Upper lobe of left lung (tissue), 6 donors: ENCODE results near the gene C12orf76. TPM values are rescaled to one million over a fixed set of nuclear protein-coding genes. Genes with fewer than 3 reads are reported as not detected.
A peak's percentile ranks its signal among the peaks of the same experiment; 100 is the strongest.
"Not testable (repeated sequence)": the region's sequence is repeated elsewhere in the genome, so short reads cannot be mapped to it uniquely, and the experiment has no call there.

Experiments used
- ATAC-seq, 2 donors: fragments of 200-7000 bp; cut with Tn5 transposase; one replicate each; pipeline ENCODE4 v1.9.1; 2022; ENCODE audit warnings: mild to moderate bottlenecking in 2 of 2, moderate library complexity in 2 of 2; ENCODE audit not compliant: low FRiP score in 2 of 2
- DNase-seq, 2 donors: peaks; one replicate each; pipeline ENCODE4 v3.0.0-alpha.2; 2019 to 2020
- H3K27ac ChIP-seq, 4 donors: fragments of 200-600 bp; sonication (generic); one replicate each; pipeline ENCODE4 v1.5.1; 2016 to 2019
- H3K27me3 ChIP-seq, 4 donors: fragments of 200-600 bp; sonication (generic); one replicate each; pipeline ENCODE4 v1.5.1; 2017 to 2019
- H3K36me3 ChIP-seq, 4 donors: fragments of 200-600 bp; sonication (generic); one replicate each; pipeline ENCODE4 v1.5.1; 2016 to 2019
- H3K4me1 ChIP-seq, 4 donors: fragments of 200-600 bp; sonication (generic); one replicate each; pipeline ENCODE4 v1.5.1; 2018 to 2019
- H3K4me3 ChIP-seq, 4 donors: fragments of 200-600 bp; sonication (generic); one replicate each; pipeline ENCODE4 v1.5.1; 2017 to 2019; ENCODE audit warnings: mild to moderate bottlenecking in 2 of 4, moderate library complexity in 1 of 4
- H3K9me3 ChIP-seq, 4 donors: fragments of 200-600 bp; sonication (generic); one replicate each; pipeline ENCODE4 v1.5.1; 2018 to 2019
- EP300 ChIP-seq, 4 donors: sonication (generic); formaldehyde crosslinking; IDR thresholded peaks; one replicate each; pipeline ENCODE4 v1.5.1; 2017; ENCODE audit warnings: antibody characterized with exemption in 4 of 4, control low read depth in 2 of 4
- POLR2A ChIP-seq, 4 donors: fragments of 450-650 bp; IDR thresholded peaks; one replicate each; pipeline ENCODE4 v1.5.1; 2016 to 2017; ENCODE audit warnings: antibody characterized with exemption in 4 of 4, mild to moderate bottlenecking in 2 of 4
- POLR2AphosphoS5 ChIP-seq, 2 donors: sonication (generic); formaldehyde crosslinking; IDR thresholded peaks; one replicate each; pipeline ENCODE4 v1.5.1; 2017; ENCODE audit warnings: antibody characterized with exemption in 2 of 2
- WGBS, 2 donors: methylation state at CpG; one replicate each; pipeline ENCODE4 v1.1.5; 2017 to 2018; 5-methylcytosine and 5-hydroxymethylcytosine counted together
- total RNA-seq, 6 donors: library from RNA; depleted of rRNA in 4 of 6; stranded (reverse); fragments of >200 nt in 4 of 6; gene quantifications; one replicate each; pipeline versions ENCODE4 v1.1.0 to v1.2.1, GENCODE V29; 2016 to 2021
- TF ChIP-seq, protein P1 (sequence below), 6 experiments: fragments of 450-650 bp in 4 of 6; fragments of 200-600 bp in 2 of 6; sonication (generic) in 2 of 6; IDR thresholded peaks; one replicate each; pipeline ENCODE4 v1.5.1; 2016 to 2019; ENCODE audit warnings: antibody characterized with exemption in 6 of 6
- donor health status: DM: no; HTN: no; CAD: no; lungs with moderate emphysema.
- donor health status: DM: no; HTN: yes; CAD: no; lungs with severe emphysema.

The C12orf76 gene
- total RNA-seq, 6 donors from 2014 or later, result 8.4 to 30.5 (median 19.6) TPM

- H3K36me3 ChIP-seq, result peaks cover 7 to 52% (median 27%) of the 10 kb centered on the region in 4 donors
- TF ChIP-seq EP300 (IDR thresholded peaks at IDR 0.05), result peak in 1 of 4 donors; percentile 31
- TF ChIP-seq, protein P1, sequence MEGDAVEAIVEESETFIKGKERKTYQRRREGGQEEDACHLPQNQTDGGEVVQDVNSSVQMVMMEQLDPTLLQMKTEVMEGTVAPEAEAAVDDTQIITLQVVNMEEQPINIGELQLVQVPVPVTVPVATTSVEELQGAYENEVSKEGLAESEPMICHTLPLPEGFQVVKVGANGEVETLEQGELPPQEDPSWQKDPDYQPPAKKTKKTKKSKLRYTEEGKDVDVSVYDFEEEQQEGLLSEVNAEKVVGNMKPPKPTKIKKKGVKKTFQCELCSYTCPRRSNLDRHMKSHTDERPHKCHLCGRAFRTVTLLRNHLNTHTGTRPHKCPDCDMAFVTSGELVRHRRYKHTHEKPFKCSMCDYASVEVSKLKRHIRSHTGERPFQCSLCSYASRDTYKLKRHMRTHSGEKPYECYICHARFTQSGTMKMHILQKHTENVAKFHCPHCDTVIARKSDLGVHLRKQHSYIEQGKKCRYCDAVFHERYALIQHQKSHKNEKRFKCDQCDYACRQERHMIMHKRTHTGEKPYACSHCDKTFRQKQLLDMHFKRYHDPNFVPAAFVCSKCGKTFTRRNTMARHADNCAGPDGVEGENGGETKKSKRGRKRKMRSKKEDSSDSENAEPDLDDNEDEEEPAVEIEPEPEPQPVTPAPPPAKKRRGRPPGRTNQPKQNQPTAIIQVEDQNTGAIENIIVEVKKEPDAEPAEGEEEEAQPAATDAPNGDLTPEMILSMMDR (IDR thresholded peaks at IDR 0.05), result no peak
- no peak for TF ChIP-seq POLR2AphosphoS5 (IDR thresholded peaks at IDR 0.05)
- TF ChIP-seq POLR2A (IDR thresholded peaks at IDR 0.05), result no peak
- peaks cover 15 to 28% (median 25%) of the 10 kb centered on the region in 4 donors for H3K4me1 ChIP-seq
- 68 to 74% methylated on average over 6 of the region's 6 CpGs for WGBS, 2 donors
- no peak overlapping the region for H3K4me3 ChIP-seq
- H3K27me3 ChIP-seq, result no peaks in the 10 kb centered on the region
- H3K27ac ChIP-seq, result peak overlapping the region in 3 of 4 donors; percentile 18 to 55 (median 20)
- H3K9me3 ChIP-seq, result no peaks in the 10 kb centered on the region
- peak in 1 of 2 donors; percentile 87 for DNase-seq
- peak; percentile 44 to 75 for ATAC-seq
These were observed 36.2 kb downstream of the C12orf76 start for GRCh38 chr12:110012137-110012536.

DNA sequence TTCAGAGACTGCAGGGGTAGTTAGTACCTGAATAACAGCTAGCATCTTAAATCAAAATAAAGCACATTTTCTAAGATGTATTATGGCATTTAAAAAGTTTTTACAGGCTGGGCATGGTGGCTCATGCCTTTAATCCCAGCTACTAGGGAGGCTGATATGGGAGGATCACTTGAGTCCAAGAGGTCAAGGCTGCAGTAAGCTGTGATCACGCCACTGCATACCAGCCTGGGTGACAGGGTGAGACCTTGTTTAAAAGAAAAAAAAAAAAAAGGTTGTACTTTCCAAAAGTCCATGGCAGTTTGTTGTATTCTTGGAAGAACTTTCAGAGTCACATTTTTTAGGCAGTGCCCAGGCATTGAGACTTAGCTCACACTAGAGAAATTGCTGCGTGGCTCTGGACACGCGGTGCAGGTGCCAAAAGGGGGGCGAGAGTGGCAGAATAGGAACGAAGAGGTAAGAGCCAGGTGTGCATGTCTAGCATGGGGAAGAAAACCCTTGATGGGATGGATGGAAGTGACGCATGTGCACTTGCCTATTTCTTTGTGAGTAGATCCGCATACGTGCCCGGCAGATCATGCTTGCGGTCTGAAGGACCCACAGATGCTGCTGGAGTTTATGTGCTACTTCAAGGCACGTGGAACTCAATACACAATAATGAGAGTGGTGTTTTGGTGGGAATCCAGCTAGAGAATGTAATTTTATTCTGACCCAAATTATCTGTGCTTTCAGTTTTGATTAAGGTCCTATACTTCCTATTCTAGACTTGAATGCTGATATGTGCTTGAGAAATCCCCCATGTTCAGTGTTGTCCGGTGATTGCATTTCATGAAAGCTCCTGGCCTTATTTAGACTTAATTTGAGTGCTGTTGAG is 37.2 kb downstream of the C12orf76 start:
- WGBS, 2 donors, result 84 to 88% methylated on average over 13 of the region's 13 CpGs
- Histone ChIP-seq H3K27ac (peak overlapping the region in 2 of 4 donors; percentile 14 to 18), H3K9me3 (no peaks in the 10 kb centered on the region), H3K27me3 (no peaks in the 10 kb centered on the region), H3K4me3 (no peak overlapping the region), H3K36me3 (peaks cover 7 to 41% (median 23%) of the 10 kb centered on the region in 4 donors), H3K4me1 (peaks cover 15 to 28% (median 25%) of the 10 kb centered on the region in 4 donors)
- no peak for TF ChIP-seq POLR2AphosphoS5 (IDR thresholded peaks at IDR 0.05)
- TF ChIP-seq, protein P1 (IDR thresholded peaks at IDR 0.05), result no peak
- ATAC-seq (no peak), DNase-seq (no peak)

DNA sequence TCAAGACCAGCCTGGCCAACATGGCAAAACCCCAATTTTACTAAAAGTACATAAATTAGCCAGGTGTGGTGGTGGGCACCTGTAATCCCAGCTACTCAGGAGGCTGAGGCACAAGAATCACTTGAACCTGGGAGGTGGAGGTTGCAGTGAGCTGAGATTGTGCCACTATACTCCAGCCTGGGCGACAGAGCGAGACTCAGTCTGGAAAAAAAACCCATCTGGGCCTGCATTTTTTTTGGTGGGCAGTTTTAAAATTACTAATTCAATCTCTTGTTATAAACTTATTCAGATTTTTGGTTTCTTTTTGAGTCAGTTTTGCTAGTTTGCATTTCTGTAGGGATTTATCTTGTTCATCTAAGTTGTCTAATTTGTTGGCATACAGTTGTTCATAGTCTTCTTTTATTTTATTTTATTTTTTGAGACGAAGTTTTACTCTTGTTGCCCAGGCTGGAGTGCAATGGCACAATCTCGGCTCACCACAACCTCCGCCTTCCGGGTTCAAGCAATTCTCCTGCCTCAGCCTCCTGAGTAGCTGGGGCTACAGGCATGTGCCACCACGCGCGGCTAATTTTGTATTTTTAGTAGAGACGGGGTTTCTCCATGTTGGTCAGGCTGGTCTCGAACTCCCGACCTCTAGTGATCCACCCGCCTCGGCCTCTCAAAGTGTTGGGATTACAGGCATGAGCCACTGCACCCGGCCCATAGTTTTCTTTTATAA is 39.5 kb downstream of the C12orf76 start:
- not testable (repeated sequence) for H3K9me3 ChIP-seq, ATAC-seq
- 86 to 93% methylated on average over 15 of the region's 15 CpGs for WGBS, 2 donors

GRCh38 chr12:110007881-110008280 is 40.4 kb downstream of the C12orf76 start:
- TF ChIP-seq POLR2AphosphoS5 (IDR thresholded peaks at IDR 0.05) (peak in 1 of 2 donors; percentile 39), POLR2A (IDR thresholded peaks at IDR 0.05) (no peak)
- Histone ChIP-seq H3K36me3 (peaks cover 0 to 17% (median 0%) of the 10 kb centered on the region in 4 donors), H3K4me1 (peaks cover 19 to 41% (median 35%) of the 10 kb centered on the region in 4 donors), H3K4me3 (no peak overlapping the region), H3K27me3 (no peaks in the 10 kb centered on the region), H3K27ac (peak overlapping the region in 1 of 4 donors; percentile 18), H3K9me3 (no peaks in the 10 kb centered on the region)
- ATAC-seq (peak in 1 of 2 donors; percentile 69), DNase-seq (no peak)

More for the DNA sequence above, 39.5 kb downstream of the C12orf76 start:
- Histone ChIP-seq H3K27ac (peak overlapping the region in 2 of 4 donors; percentile 27 to 37), H3K36me3 (peaks cover 7 to 20% (median 9%) of the 10 kb centered on the region in 4 donors), H3K4me1 (peaks cover 15 to 32% (median 28%) of the 10 kb centered on the region in 4 donors)
- not testable (repeated sequence) for H3K27me3 ChIP-seq, DNase-seq, H3K4me3 ChIP-seq

GRCh38 chr12:110006115-110006514 is 42.2 kb downstream of the C12orf76 start:
- H3K27me3 ChIP-seq, result no peaks in the 10 kb centered on the region
- peaks cover 0 to 7% (median 0%) of the 10 kb centered on the region in 4 donors for H3K36me3 ChIP-seq
- H3K9me3 ChIP-seq, result no peaks in the 10 kb centered on the region
- TF ChIP-seq POLR2AphosphoS5 (IDR thresholded peaks at IDR 0.05), result no peak
- TF ChIP-seq, protein P1 (IDR thresholded peaks at IDR 0.05), result no peak
- TF ChIP-seq EP300 (IDR thresholded peaks at IDR 0.05), result no peak
- no peak for TF ChIP-seq POLR2A (IDR thresholded peaks at IDR 0.05)
- WGBS, 2 donors, result 95 to 100% methylated on average over 4 of the region's 4 CpGs
- H3K4me1 ChIP-seq, result peaks cover 22 to 44% (median 36%) of the 10 kb centered on the region in 4 donors
- H3K27ac ChIP-seq, result no peak overlapping the region
- no peak overlapping the region for H3K4me3 ChIP-seq
- no peak for DNase-seq
- ATAC-seq, result no peak
